Neuron (in vitro differentiated cells): ENCODE data around the gene TAX1BP1.

Experiments
- H2AFZ ChIP-seq: one replicate; pipeline ENCODE4 v1.6.1; 2013; ENCODE audit warnings: low read depth, mild to moderate bottlenecking, inconsistent platforms, low read length, moderate library complexity
- H3K27me3 ChIP-seq: one replicate; pipeline ENCODE4 v1.6.1; 2013; ENCODE audit warnings: low read length; ENCODE audit not compliant: insufficient read depth
- H3K36me3 ChIP-seq: one replicate; pipeline ENCODE4 v1.6.1; 2013; ENCODE audit warnings: low read length; ENCODE audit not compliant: insufficient read depth
- H3K4me1 ChIP-seq: one replicate; pipeline ENCODE4 v1.6.1; 2013; ENCODE audit warnings: low read length; ENCODE audit not compliant: insufficient read depth
- H3K4me3 ChIP-seq: 2 replicates; pipeline ENCODE4 v1.5.1; 2013; ENCODE audit warnings: mild to moderate bottlenecking, low read length, moderate library complexity
- H3K9me3 ChIP-seq: one replicate; pipeline ENCODE4 v1.6.1; 2013; ENCODE audit warnings: low read length

The TAX1BP1 gene

DNA sequence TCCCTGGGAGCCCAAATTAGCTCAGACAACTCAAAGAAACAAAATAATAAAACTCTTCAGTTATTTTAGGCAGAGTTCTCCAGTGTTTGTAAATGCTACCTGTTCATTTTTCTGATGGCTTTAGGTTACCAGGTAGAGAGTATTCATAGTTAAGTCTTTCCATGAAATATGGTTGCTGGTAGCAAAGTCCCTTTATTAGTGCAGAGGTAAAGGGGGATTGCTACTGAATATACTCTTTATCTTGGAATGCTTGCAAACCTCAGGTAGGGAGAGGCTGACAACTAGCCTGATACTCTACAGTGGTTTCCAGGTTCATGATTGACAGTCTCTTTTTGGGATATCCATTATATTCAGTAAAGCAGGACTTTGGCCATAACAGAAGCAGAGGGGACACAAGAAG is 6.5 kb downstream of the TAX1BP1 start:
- peaks cover 27% of the 10 kb centered on the region for H3K36me3 ChIP-seq
- no peak overlapping the region for H3K4me3 ChIP-seq
- no peaks in the 10 kb centered on the region for H3K27me3 ChIP-seq
- no peak overlapping the region for H2AFZ ChIP-seq
- no peaks in the 10 kb centered on the region for H3K9me3 ChIP-seq
- peaks cover 7% of the 10 kb centered on the region for H3K4me1 ChIP-seq

- H3K4me3 ChIP-seq: no peak overlapping the region
- H3K36me3 ChIP-seq: peaks cover 31% of the 10 kb centered on the region
- H2AFZ ChIP-seq: no peak overlapping the region
- H3K4me1 ChIP-seq: peaks cover 7% of the 10 kb centered on the region
- no peaks in the 10 kb centered on the region for H3K9me3 ChIP-seq
- H3K27me3 ChIP-seq: no peaks in the 10 kb centered on the region
These were observed 7.0 kb downstream of the TAX1BP1 start for GRCh38 chr7:27746978-27747377.

GRCh38 chr7:27747589-27748368 is 7.8 kb downstream of the TAX1BP1 start:
- H3K4me3 ChIP-seq: no peak overlapping the region
- H3K36me3 ChIP-seq: peaks cover 33% of the 10 kb centered on the region
- H2AFZ ChIP-seq: no peak overlapping the region
- peaks cover 7% of the 10 kb centered on the region for H3K4me1 ChIP-seq
- H3K9me3 ChIP-seq: no peaks in the 10 kb centered on the region
- no peaks in the 10 kb centered on the region for H3K27me3 ChIP-seq

DNA sequence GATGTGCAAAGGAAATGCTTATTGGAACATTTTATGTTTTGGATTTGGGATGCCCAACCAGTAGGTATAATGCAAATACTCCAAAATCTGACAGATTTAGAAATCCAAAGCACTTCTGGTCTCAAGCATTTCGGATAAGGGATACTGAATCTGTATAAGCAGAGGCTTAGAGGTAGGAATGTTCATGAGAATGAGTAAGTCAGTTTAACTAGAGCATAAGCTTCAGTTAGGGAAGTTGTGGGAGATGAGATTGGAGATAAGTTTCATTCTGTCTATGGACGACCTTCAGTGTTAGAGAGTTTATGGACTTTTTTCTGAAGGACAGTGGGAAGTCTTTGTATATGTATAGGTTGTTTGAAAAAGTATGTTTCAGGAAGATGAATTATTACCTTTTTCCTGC is 10.4 kb downstream of the TAX1BP1 start:
- H3K4me1 ChIP-seq: peaks cover under 1% of the 10 kb centered on the region
- H3K4me3 ChIP-seq: no peak overlapping the region
- no peaks in the 10 kb centered on the region for H3K9me3 ChIP-seq
- peaks cover 43% of the 10 kb centered on the region for H3K36me3 ChIP-seq
- H3K27me3 ChIP-seq: no peaks in the 10 kb centered on the region
- H2AFZ ChIP-seq: no peak overlapping the region

DNA sequence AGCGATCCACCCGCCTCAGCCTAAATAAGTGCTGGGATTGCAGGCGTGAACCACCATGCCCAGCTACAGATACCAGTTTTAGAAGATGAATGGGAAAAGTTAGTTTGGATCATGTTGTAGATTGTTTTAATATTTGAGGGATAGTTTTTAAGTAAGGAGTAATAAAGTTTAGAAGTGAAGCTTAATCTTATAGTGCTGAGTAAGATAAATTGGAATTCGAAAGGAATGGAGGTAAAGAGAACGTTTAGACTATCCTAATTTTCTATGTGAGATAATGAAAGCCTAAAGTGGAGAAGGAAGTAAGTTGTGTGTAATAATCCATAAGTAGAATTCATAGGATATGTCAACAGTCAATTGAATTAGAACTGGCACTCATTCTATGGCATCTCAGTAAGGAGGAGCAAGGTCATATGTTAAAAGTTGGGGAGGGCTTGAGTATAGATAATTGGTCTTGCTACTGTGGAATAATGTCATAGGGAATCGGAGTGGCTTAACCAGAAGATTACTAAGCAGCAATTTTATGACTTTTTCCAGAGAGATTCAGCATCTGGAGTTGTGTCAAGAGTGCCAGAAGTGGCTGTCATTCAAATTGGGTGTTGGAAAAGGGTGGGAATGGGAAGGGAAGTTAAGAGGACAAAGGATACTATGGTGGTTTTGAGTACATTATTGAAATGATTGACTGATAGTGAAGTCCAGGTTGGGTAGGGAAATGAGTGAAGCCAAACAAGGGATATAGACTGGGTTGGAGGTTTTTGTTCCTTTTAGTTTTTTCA is 12.1 kb downstream of the TAX1BP1 start:
- H3K27me3 ChIP-seq: no peaks in the 10 kb centered on the region
- peaks cover 49% of the 10 kb centered on the region for H3K36me3 ChIP-seq
- no peak overlapping the region for H3K4me3 ChIP-seq
- H2AFZ ChIP-seq: no peak overlapping the region
- peaks cover 4% of the 10 kb centered on the region for H3K4me1 ChIP-seq
- no peaks in the 10 kb centered on the region for H3K9me3 ChIP-seq

GRCh38 chr7:27753863-27754262 is 13.9 kb downstream of the TAX1BP1 start:
- no peak overlapping the region for H3K4me3 ChIP-seq
- H2AFZ ChIP-seq: no peak overlapping the region
- H3K27me3 ChIP-seq: no peaks in the 10 kb centered on the region
- peaks cover 4% of the 10 kb centered on the region for H3K4me1 ChIP-seq
- H3K9me3 ChIP-seq: no peaks in the 10 kb centered on the region
- peaks cover 59% of the 10 kb centered on the region for H3K36me3 ChIP-seq

DNA sequence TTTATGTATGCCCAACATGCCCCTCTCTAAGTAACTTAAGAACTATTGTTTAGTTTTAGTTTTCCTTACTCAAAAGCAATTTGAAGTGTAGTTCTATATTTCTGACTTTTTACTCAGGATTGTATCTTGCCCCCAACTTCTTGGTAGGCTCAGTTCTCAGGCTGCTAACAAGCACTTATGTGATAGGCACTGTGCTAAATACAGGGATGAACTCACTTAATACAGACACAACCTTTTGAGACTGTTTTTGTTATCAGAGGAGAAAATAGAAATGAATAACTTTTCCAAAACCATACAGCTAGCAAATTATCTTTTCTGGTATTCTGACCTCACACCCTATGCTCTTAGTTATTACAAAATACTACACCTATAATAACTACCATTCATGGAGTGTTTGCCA is 16.3 kb downstream of the TAX1BP1 start:
- H3K9me3 ChIP-seq: peaks cover 1% of the 10 kb centered on the region
- peaks cover 4% of the 10 kb centered on the region for H3K4me1 ChIP-seq
- peaks cover 45% of the 10 kb centered on the region for H3K36me3 ChIP-seq
- H2AFZ ChIP-seq: no peak overlapping the region
- no peak overlapping the region for H3K4me3 ChIP-seq
- H3K27me3 ChIP-seq: no peaks in the 10 kb centered on the region

DNA sequence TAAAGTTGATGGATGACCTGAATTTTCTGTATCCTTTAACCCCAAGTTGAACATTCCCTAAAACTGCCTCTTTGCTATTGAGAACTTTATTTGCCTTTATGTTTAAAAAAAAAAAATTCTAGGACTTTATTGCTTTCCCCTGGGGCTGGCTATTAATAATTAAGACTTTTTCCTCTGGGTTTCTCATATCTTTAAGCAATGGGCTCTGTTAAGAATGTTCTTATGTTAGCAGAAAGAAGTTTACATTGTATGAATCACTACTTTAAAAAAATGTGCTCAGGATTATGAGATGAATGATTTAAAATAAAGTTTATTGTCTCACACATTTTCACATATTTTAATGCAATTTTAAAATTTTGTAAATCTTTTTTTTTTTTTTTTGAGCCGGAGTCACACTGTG is 19.5 kb downstream of the TAX1BP1 start:
- peaks cover 4% of the 10 kb centered on the region for H3K4me1 ChIP-seq
- H2AFZ ChIP-seq: no peak overlapping the region
- peaks cover 30% of the 10 kb centered on the region for H3K36me3 ChIP-seq
- no peaks in the 10 kb centered on the region for H3K27me3 ChIP-seq
- H3K4me3 ChIP-seq: no peak overlapping the region
- peaks cover 3% of the 10 kb centered on the region for H3K9me3 ChIP-seq

DNA sequence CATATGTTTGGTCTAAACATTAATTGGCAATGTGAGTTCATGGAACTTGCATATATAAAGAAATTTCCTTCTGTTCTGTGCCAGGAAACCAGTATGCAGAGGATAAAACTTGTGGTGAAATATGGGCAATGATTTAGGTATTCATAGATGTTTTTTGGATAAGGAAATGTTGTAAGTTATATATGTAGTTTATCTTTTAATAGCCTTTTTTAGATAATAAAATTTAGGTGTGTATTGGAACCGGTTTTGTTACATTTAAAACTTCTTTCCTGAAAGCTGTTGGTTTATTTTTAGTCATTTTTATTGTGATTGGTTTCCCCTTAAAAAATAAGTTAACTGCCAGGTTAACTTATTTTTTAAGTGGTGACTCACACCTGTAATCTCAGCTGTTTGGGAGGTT is 22.1 kb downstream of the TAX1BP1 start:
- no peaks in the 10 kb centered on the region for H3K4me1 ChIP-seq
- H3K4me3 ChIP-seq: no peak overlapping the region
- H2AFZ ChIP-seq: no peak overlapping the region
- H3K27me3 ChIP-seq: no peaks in the 10 kb centered on the region
- peaks cover 32% of the 10 kb centered on the region for H3K36me3 ChIP-seq
- H3K9me3 ChIP-seq: peaks cover 3% of the 10 kb centered on the region

DNA sequence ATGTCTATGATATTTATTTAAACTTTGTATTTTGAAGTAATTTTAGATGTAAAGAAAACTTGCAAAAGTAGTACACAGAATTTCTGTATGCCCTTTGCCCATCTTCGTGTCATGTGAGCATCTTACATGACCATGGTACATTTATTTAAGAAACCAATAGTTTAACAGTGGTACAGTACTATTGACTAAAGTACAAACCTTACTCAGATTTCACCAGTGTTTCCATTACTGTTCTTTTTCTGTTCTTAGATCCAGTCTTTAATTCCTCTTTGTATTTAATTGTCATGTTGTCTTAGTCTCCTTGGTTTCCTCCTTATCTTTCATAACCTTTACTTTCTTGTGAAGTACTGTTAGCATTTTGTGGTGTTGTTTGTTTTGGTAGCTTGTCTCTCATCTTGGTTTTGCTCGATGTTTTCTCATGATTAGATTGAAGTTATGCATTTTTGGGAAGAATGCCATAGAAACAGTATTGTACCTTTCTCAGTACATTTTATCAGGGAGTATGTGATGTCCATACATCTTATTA is 24.1 kb downstream of the TAX1BP1 start:
- no peaks in the 10 kb centered on the region for H3K27me3 ChIP-seq
- no peak overlapping the region for H3K4me3 ChIP-seq
- peaks cover 3% of the 10 kb centered on the region for H3K9me3 ChIP-seq
- no peaks in the 10 kb centered on the region for H3K4me1 ChIP-seq
- no peak overlapping the region for H2AFZ ChIP-seq
- peaks cover 21% of the 10 kb centered on the region for H3K36me3 ChIP-seq

GRCh38 chr7:27765841-27766240 is 25.9 kb downstream of the TAX1BP1 start:
- Histone ChIP-seq H3K36me3 (peaks cover 26% of the 10 kb centered on the region), H2AFZ (no peak overlapping the region), H3K27me3 (no peaks in the 10 kb centered on the region), H3K4me1 (no peaks in the 10 kb centered on the region), H3K4me3 (no peak overlapping the region), H3K9me3 (peaks cover 3% of the 10 kb centered on the region)

- no peaks in the 10 kb centered on the region for H3K9me3 ChIP-seq
- no peaks in the 10 kb centered on the region for H3K27me3 ChIP-seq
- H3K4me1 ChIP-seq: no peaks in the 10 kb centered on the region
- H3K4me3 ChIP-seq: no peak overlapping the region
- H2AFZ ChIP-seq: no peak overlapping the region
- peaks cover 25% of the 10 kb centered on the region for H3K36me3 ChIP-seq
These were observed 27.4 kb downstream of the TAX1BP1 start for GRCh38 chr7:27767374-27767773.

- H3K36me3 ChIP-seq: peaks cover 21% of the 10 kb centered on the region
- H3K9me3 ChIP-seq: no peaks in the 10 kb centered on the region
These were observed 31.1 kb downstream of the TAX1BP1 start for GRCh38 chr7:27771111-27771510.

More at GRCh38 chr7:27771111-27771510, 31.1 kb downstream of the TAX1BP1 start:
- no peak overlapping the region for H2AFZ ChIP-seq
- no peaks in the 10 kb centered on the region for H3K27me3 ChIP-seq
- H3K4me3 ChIP-seq: no peak overlapping the region
- no peaks in the 10 kb centered on the region for H3K4me1 ChIP-seq
